HG03432 (cell line): Measurements from ENCODE around the gene PLCL1.

Source experiments
- ATAC-seq: cut with Tn5 transposase; IDR thresholded peaks from one replicate; pipeline ENCODE4 v1.9.1; 2021; ENCODE audit warnings: mild to moderate bottlenecking, moderate library complexity; ENCODE audit not compliant: unreplicated experiment

PLCL1 gene

GRCh38 chr2:197883354-197884032 is 79.1 kb downstream of the PLCL1 start:
- no peak for ATAC-seq

- ATAC-seq: no peak
Measured at GRCh38 chr2:197884252-197884651, 79.9 kb downstream of the PLCL1 start.

- ATAC-seq: no peak
Measured at GRCh38 chr2:197885126-197885525, 80.7 kb downstream of the PLCL1 start.

DNA sequence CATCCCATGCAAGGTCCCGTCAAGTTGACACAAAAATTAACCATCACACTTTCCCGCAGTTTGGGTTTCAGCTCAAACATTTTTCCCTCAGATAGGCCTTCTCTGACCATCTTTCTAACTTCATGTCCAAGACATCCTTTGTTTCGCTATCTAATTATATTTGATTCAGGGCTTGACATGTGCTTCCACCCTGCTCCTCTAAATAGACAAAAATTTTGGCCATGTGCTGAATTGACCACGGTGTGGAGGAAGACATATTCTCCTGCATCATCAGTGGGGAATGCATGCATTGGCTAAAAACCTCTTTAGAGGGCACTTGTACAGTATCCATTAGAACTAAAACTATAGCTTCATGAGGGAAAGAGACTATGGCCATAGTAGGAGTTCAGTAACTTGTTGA is 81.2 kb downstream of the PLCL1 start:
- no peak for ATAC-seq

- no peak for ATAC-seq
Measured at GRCh38 chr2:197888321-197888720, 83.9 kb downstream of the PLCL1 start.

DNA sequence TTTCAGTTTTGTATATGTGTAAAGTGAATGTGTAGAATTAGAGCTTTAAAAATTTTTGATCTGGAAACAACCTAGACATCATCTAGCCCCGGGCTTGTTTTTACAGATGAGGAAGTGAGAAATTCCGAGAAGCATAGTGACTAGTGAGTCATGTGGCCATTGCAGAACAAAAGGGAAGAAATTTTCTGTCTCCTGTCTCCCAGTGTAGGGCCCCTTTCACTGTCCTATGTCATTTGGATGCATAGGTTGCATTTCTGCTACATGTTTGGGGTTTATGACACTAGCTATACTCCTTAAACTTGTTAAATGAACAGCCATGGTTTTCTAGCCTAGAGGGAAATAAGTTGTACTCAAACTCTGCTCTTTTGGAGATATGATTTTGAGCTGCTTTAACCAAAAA is 84.6 kb downstream of the PLCL1 start:
- ATAC-seq: peak; percentile 98

- no peak for ATAC-seq
Measured at GRCh38 chr2:197890168-197890567, 85.8 kb downstream of the PLCL1 start.

- no peak for ATAC-seq
Measured at GRCh38 chr2:197891897-197892442, 87.6 kb downstream of the PLCL1 start.

GRCh38 chr2:197893403-197894177 is 89.2 kb downstream of the PLCL1 start:
- peak; percentile 41 for ATAC-seq

GRCh38 chr2:197894751-197895274 is 90.4 kb downstream of the PLCL1 start:
- no peak for ATAC-seq

- ATAC-seq: no peak
Measured at GRCh38 chr2:197897960-197898678, 93.7 kb downstream of the PLCL1 start.

DNA sequence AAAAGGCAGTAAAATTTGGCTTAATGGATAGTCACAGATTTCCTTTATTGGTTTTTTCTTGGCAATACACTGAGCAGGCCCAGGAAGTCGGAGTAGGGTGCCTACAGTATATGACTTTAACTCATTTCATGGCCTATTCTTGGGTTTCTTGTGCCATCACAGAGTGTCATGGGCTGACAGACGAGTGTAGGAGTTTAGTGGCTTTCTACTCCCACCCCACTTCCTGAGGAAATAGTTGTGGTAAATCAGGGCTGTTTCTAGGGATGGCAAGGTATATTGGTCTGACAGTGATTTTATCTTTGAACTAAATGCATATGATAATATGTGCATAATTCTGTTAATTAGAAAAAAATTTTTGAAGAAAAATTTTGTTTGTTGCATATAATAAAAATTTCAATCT is 100.1 kb downstream of the PLCL1 start:
- ATAC-seq: peak; percentile 64

DNA sequence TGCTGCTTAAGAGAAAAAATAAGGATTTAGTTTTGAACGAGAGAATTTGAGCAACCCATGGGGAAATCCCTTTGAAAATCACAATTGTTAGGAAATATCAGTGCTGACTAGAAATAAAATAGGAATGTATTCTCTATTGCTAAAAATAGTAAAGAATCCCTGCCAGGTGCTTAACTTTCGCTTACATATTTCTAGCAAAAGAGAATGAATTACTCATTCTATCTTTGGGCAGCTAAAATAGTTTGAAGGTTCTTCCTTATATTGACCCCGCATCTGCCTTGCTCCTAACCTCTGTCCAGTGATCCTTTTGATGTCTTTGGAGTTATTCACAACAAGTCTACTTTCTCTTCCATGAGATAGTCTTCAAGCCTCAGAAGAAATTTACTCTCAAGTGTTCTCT is 103.8 kb downstream of the PLCL1 start:
- no peak for ATAC-seq

GRCh38 chr2:197908990-197909776 is 104.8 kb downstream of the PLCL1 start:
- peak; percentile 65 for ATAC-seq

GRCh38 chr2:197911667-197912066 is 107.3 kb downstream of the PLCL1 start:
- ATAC-seq: no peak

GRCh38 chr2:197913084-197913483 is 108.7 kb downstream of the PLCL1 start:
- no peak for ATAC-seq

- no peak for ATAC-seq
Measured at GRCh38 chr2:197914778-197915177, 110.4 kb downstream of the PLCL1 start.

- no peak for ATAC-seq
Measured at GRCh38 chr2:197915548-197916265, 111.3 kb downstream of the PLCL1 start.

DNA sequence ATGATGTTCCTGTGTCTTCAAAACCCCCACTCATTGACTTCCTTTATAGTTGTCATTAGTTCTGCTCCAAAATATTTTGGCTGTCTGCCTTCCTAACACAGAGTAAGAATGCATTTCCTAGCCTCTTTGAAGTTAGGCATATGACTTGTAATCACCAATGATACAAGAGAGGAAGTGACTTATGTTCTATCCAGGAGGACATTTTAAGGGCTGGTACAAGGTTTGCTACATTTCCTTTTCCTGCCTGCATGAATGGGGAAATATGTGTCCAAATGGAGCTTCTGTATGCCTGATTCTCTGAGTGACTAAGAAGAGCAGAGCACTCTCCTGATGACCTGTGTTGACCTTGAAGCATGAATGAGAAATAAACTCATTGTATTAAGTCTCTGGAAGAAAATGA is 115.1 kb downstream of the PLCL1 start:
- ATAC-seq: no peak

- no peak for ATAC-seq
Measured at GRCh38 chr2:197920088-197920487, 115.7 kb downstream of the PLCL1 start.
